Vagina (tissue), 2 donors: ENCODE results near the gene CEP70.

ENCODE experiments used
- CTCF ChIP-seq, 3 experiments: fragments of 450-650 bp in 2 of 3; fragments of 200-600 bp in 1 of 3; sonication (generic) in 1 of 3; IDR thresholded peaks; one replicate each; pipeline ENCODE4 v1.5.1; 2017 to 2019; ENCODE audit warnings: antibody characterized with exemption in 3 of 3, mild to moderate bottlenecking in 2 of 3, moderate library complexity in 2 of 3
- POLR2AphosphoS5 ChIP-seq, 2 donors: sonication (generic); formaldehyde crosslinking; IDR thresholded peaks; one replicate each; pipeline ENCODE4 v1.9.0; 2017; ENCODE audit warnings: antibody characterized with exemption in 2 of 2, mild to moderate bottlenecking in 2 of 2, low read depth in 1 of 2; ENCODE audit not compliant: insufficient read depth in 1 of 2

- TF ChIP-seq CTCF (IDR thresholded peaks at IDR 0.05) (no peak), POLR2AphosphoS5 (IDR thresholded peaks at IDR 0.05; ENCODE audit: insufficient read depth in 1 of 2, low read depth in 1 of 2) (no peak)
Observed at GRCh38 chr3:138468886-138469285, 125.2 kb downstream of the CEP70 start.
